GM21717 (cell line): Measurements from ENCODE around the gene NR2E3.
"Not testable (repeated sequence)": the region's sequence is repeated elsewhere in the genome, so short reads cannot be mapped to it uniquely, and the experiment has no call there.

Experiments
- ATAC-seq: cut with Tn5 transposase; IDR thresholded peaks from one replicate; pipeline ENCODE4 v1.9.1; 2021; ENCODE audit warnings: mild to moderate bottlenecking, moderate library complexity; ENCODE audit not compliant: unreplicated experiment

NR2E3 gene

GRCh38 chr15:71813723-71814470 lies 3.5 kb downstream of the NR2E3 start:
- no peak for ATAC-seq

- no peak for ATAC-seq
These were observed 4.9 kb downstream of the NR2E3 start for GRCh38 chr15:71815301-71815700.

GRCh38 chr15:71817351-71817750 lies 7.0 kb downstream of the NR2E3 start:
- ATAC-seq = no peak

GRCh38 chr15:71820127-71820526 lies 9.8 kb downstream of the NR2E3 start:
- ATAC-seq = no peak

GRCh38 chr15:71821547-71822129 lies 11.3 kb downstream of the NR2E3 start:
- no peak for ATAC-seq

DNA sequence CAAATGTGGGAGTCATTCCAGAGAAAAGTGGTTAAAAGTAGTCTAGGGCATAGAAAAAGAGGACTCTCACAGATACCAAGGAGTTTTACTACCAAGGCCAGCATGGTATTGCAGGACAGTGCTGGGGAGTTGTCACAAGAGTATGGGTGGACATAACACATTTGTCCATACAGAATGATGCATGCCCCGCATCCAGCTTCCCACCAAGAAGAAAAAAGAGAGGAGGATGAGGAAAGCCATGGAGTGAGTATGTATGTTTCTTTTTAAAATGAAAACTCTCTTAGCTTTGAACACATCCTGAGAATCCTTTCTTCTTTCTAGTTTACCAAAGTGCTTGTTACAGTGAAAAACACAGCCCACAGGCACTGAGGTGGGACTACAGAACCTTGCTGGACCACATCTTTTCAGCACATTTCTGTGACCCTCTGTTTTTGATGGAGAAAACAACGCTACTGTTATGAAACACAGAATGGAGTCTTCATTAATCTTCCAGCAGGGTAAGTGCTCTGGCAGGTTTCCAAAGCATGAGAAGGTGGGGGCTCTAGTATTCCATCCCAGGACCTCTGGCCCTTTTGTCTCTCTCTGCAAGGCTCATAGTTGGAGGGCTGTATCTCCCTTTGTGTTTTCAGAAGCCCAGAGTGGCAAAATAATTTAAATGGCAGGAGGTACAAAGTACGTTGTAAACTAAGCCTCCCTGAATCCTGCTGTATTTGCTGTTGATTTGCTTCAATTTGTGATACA lies 12.7 kb downstream of the NR2E3 start:
- ATAC-seq = no peak

DNA sequence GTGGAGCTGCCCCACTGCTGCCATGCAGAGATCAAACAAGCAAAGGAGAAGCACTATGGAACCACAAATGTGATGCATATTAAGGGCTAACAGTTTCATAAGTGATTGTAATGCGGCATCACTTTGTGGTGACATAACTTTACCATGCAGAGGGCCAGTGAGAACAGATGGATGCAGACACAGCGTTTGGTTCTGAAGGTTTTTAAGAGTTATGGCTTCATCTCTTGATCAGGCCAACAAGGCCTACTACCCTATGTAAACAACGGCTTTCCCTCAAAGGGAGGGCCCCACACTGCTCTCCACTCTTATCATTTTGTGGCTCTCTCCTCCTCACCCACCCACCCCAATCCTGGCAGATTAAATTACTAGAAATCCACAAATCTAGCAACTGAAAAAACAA lies 13.4 kb downstream of the NR2E3 start:
- no peak for ATAC-seq

DNA sequence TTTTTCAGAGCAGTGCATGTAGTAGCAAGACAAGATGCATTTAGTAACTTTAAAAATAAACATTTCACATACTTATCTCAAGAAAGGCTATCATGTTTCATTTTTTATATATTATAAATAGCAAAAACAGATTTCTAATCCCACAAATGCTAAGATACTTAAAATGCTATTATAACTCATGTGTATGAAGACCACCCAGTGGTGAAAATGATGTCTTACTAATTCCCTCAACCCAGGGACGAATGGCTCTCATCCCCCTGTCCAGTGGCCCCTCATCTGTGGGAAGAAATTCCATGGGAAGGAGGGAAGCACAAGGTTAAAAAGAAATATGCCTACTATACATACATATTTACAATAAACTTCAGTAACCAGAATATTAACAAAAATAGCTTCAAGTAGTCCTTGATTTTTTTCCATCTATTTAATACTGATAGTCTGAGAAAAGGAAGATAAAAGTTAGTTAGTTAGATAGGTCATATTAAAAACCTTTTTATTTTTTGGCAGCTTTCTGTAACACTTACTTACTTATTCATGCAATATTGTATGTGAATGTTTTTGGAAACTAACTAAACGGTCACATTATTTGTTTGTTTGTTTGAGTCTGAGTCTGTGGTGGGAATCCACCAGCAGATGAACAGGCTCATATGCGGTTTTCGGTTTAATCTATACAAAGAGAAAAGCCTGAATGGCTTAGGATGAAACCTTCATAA lies 14.8 kb downstream of the NR2E3 start:
- ATAC-seq = no peak

GRCh38 chr15:71826196-71826595 lies 15.8 kb downstream of the NR2E3 start:
- ATAC-seq = no peak

- no peak for ATAC-seq
These were observed 20.6 kb downstream of the NR2E3 start for GRCh38 chr15:71830981-71831380.

- no peak for ATAC-seq
These were observed 31.2 kb downstream of the NR2E3 start for GRCh38 chr15:71841563-71841962.

- no peak for ATAC-seq
These were observed 34.6 kb downstream of the NR2E3 start for GRCh38 chr15:71844916-71845315.

GRCh38 chr15:71853543-71853942 lies 43.2 kb downstream of the NR2E3 start:
- no peak for ATAC-seq

- ATAC-seq = not testable (repeated sequence)
These were observed 47.9 kb downstream of the NR2E3 start for GRCh38 chr15:71858232-71858631.
